Measurements from ENCODE around the gene AP5Z1.

Gene AP5Z1

DNA sequence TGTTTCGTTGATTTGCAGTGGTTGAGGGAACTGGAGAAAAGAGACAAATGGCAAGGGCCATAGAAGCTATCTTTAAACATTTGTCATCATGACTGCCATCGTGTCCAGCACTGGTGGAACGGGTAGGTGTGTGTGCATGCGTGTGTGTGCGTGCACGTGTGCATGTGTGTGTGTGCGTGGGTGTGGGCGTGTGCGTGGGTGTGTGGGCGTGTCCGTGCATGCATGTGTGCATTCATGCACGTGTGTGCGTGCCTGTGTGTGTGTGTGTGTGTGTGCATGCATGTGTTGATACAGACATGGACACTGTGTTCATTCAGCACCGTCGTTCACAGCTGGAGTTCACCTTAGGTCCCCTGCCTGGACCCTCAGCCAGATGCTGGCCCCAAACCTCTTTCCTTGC lies 38.1 kb upstream of the AP5Z1 start:
- H3K9me3 ChIP-seq (ENCODE audit: low read length) = no peaks in the 10 kb centered on the region
- peaks cover 18% of the 10 kb centered on the region for H3K4me1 ChIP-seq (ENCODE audit: insufficient read depth, low read length)
- H3K4me3 ChIP-seq (ENCODE audit: low read depth in 1 of 2, low read length in 2 of 2) = no peak overlapping the region
- H3K27me3 ChIP-seq (ENCODE audit: control insufficient read depth in 1 of 2, insufficient read depth in 2 of 2, low read length in 2 of 2) = no peaks in the 10 kb centered on the region
- no peak overlapping the region for H3K9ac ChIP-seq (ENCODE audit: low read length)
- H3K27ac ChIP-seq (ENCODE audit: low read depth, low read length) = no peak overlapping the region
- peaks cover 10% of the 10 kb centered on the region for H3K36me3 ChIP-seq (ENCODE audit: insufficient read depth, low read length)

DNA sequence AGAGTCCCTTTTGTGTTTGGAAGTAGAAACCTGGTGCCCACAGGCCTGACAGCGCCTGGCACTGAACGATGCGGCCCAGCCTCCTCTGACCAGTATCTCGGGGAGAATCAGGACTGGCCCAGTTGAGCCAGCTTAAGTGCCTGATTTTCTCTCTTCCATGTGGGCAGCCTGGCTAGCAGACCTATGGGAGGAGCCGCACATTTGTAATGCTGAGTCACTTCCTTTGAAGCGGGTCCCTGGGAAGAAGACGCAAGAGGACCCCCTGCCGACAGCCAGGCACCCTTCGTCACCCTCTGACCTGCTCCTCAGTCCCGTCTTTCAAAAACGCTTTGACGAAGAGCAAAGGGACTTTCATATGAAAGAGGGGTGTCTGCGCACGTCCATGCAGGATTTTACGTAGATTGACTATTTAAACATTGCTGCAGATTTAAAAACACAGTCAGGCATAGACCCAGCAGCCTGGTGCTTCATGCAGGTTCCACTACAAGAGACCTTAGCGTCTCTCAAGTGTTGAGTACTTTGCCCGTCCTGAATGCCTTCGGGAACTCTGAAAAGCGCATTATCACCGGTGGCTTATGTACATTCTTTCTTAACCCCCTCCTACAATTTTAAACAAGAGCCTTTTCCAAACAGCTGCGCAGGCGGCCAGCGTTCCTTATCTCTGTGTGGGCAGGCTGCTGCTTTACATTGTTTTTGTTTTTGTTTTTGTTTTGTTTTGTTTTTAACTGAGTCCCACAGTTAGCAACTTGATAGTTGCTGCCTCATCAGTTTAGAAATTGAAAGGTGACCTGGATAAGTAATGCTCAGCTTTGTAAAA lies 36.5 kb upstream of the AP5Z1 start:
- H3K27ac ChIP-seq (ENCODE audit: low read depth, low read length) = peak overlapping the region; percentile 76
- peak overlapping the region; percentile 31 for H3K9ac ChIP-seq (ENCODE audit: low read length)
- no peaks in the 10 kb centered on the region for H3K27me3 ChIP-seq (ENCODE audit: control insufficient read depth in 1 of 2, insufficient read depth in 2 of 2, low read length in 2 of 2)
- H3K36me3 ChIP-seq (ENCODE audit: insufficient read depth, low read length) = peaks cover 16% of the 10 kb centered on the region
- H3K4me1 ChIP-seq (ENCODE audit: insufficient read depth, low read length) = peaks cover 24% of the 10 kb centered on the region
- no peaks in the 10 kb centered on the region for H3K9me3 ChIP-seq (ENCODE audit: low read length)
- H3K4me3 ChIP-seq (ENCODE audit: low read depth in 1 of 2, low read length in 2 of 2) = peak overlapping the region; percentile 0 to 49

DNA sequence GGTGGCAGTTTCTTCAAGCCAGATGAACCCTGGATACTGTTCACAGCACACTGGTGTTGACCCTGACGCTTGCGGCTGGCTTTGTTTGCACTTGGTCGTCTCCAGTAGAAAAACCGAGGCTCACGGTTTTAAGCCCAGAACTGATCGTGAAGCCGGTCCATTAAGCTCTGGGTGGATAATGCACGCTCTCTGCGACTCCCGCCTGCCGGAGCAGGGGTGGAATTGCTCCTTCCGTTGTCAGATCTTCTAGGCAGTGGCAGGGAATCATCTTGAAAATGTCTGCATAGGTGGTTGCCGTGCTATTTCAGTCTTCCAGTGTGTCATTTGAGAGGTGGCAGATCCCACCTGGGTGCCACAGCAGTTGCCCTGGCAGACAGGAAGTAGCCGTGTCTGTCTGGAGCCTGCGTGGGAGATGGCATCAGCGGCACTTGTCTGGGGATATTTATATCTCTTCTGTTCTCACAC lies 35.9 kb upstream of the AP5Z1 start:
- Histone ChIP-seq H3K36me3 (ENCODE audit: insufficient read depth, low read length) (peaks cover 16% of the 10 kb centered on the region), H3K27ac (ENCODE audit: low read depth, low read length) (peak overlapping the region; percentile 76), H3K4me3 (ENCODE audit: low read depth in 1 of 2, low read length in 2 of 2) (peak overlapping the region in 1 of 2 donors; percentile 49), H3K27me3 (ENCODE audit: control insufficient read depth in 1 of 2, insufficient read depth in 2 of 2, low read length in 2 of 2) (no peaks in the 10 kb centered on the region), H3K4me1 (ENCODE audit: insufficient read depth, low read length) (peaks cover 30% of the 10 kb centered on the region), H3K9me3 (ENCODE audit: low read length) (no peaks in the 10 kb centered on the region), H3K9ac (ENCODE audit: low read length) (peak overlapping the region; percentile 31)

DNA sequence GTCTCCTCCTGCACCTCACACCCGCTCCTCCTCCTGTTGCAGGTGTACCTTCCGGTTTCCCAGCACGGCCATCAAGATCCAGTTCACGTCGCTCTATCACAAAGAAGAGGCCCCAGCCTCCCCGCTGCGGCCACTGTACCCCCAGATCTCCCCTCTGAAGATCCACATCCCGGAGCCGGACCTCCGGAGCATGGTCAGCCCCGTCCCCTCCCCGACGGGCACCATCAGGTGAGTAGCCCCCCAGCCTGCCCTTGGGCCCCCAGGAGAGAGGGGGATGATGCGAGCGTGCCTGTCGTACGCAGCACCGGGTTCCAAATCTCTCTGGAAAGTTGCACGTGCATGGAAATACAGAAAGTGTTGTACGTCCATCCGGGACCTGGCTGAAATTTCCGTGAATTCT lies 34.6 kb upstream of the AP5Z1 start:
- peaks cover 36% of the 10 kb centered on the region for H3K4me1 ChIP-seq (ENCODE audit: insufficient read depth, low read length)
- H3K9me3 ChIP-seq (ENCODE audit: low read length) = no peaks in the 10 kb centered on the region
- no peaks in the 10 kb centered on the region for H3K27me3 ChIP-seq (ENCODE audit: control insufficient read depth in 1 of 2, insufficient read depth in 2 of 2, low read length in 2 of 2)
- H3K4me3 ChIP-seq (ENCODE audit: low read depth in 1 of 2, low read length in 2 of 2) = no peak overlapping the region
- peaks cover 16% of the 10 kb centered on the region for H3K36me3 ChIP-seq (ENCODE audit: insufficient read depth, low read length)
- H3K27ac ChIP-seq (ENCODE audit: low read depth, low read length) = no peak overlapping the region
- no peak overlapping the region for H3K9ac ChIP-seq (ENCODE audit: low read length)

DNA sequence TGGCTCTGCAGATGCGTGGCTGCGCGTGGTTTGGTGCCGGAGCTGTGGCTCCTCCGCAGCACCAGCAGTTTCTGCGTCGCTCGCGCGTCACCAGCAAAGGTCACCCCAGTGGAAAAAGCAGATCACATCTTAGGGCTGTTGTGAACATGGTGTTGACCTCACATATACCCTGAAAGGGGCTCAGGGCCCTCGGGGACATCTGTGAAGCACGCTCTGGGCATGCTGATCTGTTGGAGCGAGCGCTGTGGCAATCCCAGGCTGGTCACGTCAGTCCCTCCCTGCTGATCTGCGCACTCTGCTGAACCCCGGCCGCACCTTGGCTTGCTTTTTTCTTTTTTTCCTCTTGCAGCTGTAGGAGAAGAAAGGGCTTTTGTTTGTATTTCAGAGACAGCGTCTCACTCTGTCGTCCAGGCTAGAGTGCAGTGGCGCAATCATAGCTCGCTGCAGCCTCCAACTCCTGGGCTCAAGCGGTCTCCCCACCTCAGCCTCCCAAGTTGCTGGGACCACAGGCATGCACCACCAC lies 33.3 kb upstream of the AP5Z1 start:
- Histone ChIP-seq H3K36me3 (ENCODE audit: insufficient read depth, low read length) (peaks cover 16% of the 10 kb centered on the region), H3K27me3 (ENCODE audit: control insufficient read depth in 1 of 2, insufficient read depth in 2 of 2, low read length in 2 of 2) (no peaks in the 10 kb centered on the region), H3K27ac (ENCODE audit: low read depth, low read length) (no peak overlapping the region), H3K9me3 (ENCODE audit: low read length) (no peaks in the 10 kb centered on the region), H3K4me3 (ENCODE audit: low read depth in 1 of 2, low read length in 2 of 2) (no peak overlapping the region), H3K9ac (ENCODE audit: low read length) (no peak overlapping the region), H3K4me1 (ENCODE audit: insufficient read depth, low read length) (peaks cover 50% of the 10 kb centered on the region)

DNA sequence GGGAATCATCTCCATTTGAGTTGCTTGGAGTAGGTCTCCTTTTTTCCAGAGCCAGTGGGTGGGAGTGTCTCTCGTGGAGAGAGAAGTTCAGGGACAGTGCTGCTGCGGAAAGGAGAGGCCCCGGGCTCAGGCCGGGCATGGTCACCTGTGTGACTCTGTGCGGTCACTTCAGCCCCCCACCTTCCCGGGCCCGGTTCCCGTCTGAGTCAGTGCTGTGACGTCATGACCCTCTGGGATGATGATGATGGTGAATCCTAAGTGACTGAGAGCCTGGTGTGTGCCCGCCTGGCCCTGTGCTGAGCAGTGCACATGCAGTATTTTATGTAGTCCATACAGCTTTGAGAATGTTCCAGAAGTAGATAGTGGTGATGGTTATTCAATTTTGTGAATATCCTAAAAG lies 32.6 kb upstream of the AP5Z1 start:
- no peaks in the 10 kb centered on the region for H3K27me3 ChIP-seq (ENCODE audit: control insufficient read depth in 1 of 2, insufficient read depth in 2 of 2, low read length in 2 of 2)
- H3K9ac ChIP-seq (ENCODE audit: low read length) = no peak overlapping the region
- peaks cover 16% of the 10 kb centered on the region for H3K36me3 ChIP-seq (ENCODE audit: insufficient read depth, low read length)
- H3K27ac ChIP-seq (ENCODE audit: low read depth, low read length) = no peak overlapping the region
- no peaks in the 10 kb centered on the region for H3K9me3 ChIP-seq (ENCODE audit: low read length)
- no peak overlapping the region for H3K4me3 ChIP-seq (ENCODE audit: low read depth in 1 of 2, low read length in 2 of 2)
- peaks cover 57% of the 10 kb centered on the region for H3K4me1 ChIP-seq (ENCODE audit: insufficient read depth, low read length)

DNA sequence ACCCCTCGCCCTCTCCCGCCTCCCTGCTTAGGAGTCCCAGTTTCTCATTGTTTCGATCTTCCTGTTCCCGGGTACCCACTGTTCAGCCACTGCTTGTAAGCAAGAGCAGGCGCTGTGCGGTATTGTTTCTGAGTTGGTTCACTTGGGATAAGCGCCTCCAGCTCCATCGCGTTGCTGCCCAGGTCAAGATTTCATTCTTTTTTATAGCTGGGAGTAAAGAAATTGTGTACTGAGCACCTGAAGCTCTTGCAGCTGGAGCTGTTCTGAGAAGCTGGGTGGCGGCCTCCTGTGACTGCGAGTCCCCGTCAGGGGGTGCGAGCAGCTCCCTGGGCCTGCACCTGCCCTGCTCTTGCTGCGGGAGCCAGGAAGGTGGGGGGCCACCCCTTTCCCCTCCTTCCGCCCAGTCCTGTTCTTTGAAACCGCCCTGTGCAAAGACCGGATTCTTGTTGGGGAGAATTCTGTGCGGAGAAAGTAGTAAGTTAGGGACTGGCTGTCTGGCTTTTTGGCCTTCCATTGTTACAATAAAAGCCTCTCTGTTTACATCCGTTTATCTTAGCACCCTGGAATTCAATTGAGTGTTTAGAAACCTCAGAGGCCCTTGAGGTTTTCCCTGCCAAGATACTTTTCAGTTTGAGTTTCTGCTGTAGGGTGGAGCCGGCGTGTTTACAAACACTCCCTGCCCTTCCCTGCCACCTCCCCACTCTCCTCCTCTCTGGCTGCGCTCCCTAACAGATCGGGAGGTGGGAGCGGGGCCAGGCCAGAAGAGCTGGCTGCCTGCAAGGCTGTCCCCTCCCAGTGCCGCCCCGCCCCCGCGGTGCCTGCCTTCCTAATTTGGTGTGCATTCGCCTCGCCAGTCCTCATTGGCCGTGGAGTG lies 30.8 kb upstream of the AP5Z1 start:
- Histone ChIP-seq H3K4me3 (ENCODE audit: low read depth in 1 of 2, low read length in 2 of 2) (peak overlapping the region in 1 of 2 donors; percentile 45), H3K9me3 (ENCODE audit: low read length) (no peaks in the 10 kb centered on the region), H3K4me1 (ENCODE audit: insufficient read depth, low read length) (peaks cover 43% of the 10 kb centered on the region), H3K36me3 (ENCODE audit: insufficient read depth, low read length) (peaks cover 27% of the 10 kb centered on the region), H3K9ac (ENCODE audit: low read length) (peak overlapping the region; percentile 68), H3K27ac (ENCODE audit: low read depth, low read length) (peak overlapping the region; percentile 96), H3K27me3 (ENCODE audit: control insufficient read depth in 1 of 2, insufficient read depth in 2 of 2, low read length in 2 of 2) (no peaks in the 10 kb centered on the region)

DNA sequence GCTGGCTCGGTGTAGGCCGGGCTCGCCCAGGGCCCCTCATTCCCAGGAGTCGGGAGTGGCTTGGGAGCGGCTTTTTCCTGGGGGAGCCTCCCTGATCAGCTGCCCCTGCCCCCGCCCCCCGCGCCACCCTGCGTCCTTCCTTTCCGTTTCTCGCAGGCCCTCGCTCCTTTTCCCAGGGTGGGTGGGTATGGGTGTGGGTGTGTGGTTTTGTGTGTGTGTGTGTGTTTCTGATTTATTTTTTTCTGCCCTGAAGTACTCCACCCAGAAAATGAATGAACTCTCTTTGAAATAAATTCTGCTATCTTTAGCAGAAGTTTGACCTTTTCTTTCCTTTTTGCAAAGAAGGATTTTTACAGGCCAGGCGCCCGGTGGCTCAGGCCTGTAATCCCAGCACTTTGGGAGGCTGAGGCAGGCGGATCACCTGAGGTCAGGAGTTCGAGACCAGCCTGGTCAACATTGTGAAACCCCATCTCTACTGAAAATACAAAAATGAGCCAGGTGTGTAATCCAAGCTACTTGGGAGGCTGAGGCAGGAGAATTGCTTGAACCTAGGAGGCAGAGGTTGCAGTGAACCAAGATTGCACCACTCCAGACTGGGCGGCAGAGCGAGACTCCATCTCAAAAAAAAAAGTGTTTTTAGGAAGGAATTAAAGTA lies 30.0 kb upstream of the AP5Z1 start:
- Histone ChIP-seq H3K36me3 (ENCODE audit: insufficient read depth, low read length) (peaks cover 29% of the 10 kb centered on the region), H3K9ac (ENCODE audit: low read length) (peak overlapping the region; percentile 25), H3K27ac (ENCODE audit: low read depth, low read length) (peak overlapping the region; percentile 96), H3K27me3 (ENCODE audit: control insufficient read depth in 1 of 2, insufficient read depth in 2 of 2, low read length in 2 of 2) (no peaks in the 10 kb centered on the region), H3K4me1 (ENCODE audit: insufficient read depth, low read length) (peaks cover 39% of the 10 kb centered on the region), H3K4me3 (ENCODE audit: low read depth in 1 of 2, low read length in 2 of 2) (peak overlapping the region in 1 of 2 donors; percentile 41), H3K9me3 (ENCODE audit: low read length) (no peaks in the 10 kb centered on the region)

DNA sequence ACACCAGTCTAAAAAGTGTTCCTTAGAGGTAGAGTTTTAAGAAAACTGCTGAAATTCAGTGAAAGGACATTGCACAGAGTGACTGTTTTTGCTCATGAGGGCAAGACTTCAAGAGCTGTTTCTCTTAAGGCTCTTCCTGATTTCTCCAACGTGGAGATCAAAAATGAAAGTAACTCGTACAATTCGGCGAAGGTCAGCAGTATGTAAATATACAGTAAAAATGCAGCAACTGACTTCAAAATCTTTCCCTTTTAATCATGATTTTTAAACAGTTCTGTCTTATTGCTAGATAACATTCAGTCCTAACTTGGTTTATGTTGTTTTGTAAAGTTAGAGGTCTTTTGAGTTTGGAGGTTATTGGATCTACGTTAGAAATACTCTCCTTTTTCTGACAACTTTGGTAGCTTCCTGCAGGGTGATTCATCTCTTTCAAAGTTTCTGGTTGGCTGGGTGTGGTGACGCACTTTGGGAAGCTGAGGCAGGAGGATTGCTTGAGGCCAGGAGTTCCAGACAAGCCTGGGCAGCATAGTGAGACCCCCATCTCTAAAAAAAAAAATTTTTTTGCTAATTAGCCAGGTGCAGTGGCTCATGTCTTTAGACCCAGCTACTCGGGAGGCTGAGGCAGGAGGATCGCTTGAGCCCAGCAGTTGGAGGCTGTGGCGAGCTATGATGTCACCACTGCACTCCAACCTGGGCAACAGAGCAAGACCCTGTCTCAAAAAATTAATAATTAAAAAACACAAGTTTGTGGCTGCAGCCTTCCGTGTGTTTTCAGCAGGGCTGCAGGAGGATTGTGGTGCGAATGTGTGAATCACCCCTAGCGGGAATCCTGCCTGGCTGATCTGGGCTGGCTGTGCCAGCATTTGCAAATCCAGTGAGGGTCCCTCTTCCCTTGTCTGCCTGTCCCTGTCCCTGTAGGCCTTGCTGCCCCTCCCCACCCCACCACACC lies 29.2 kb upstream of the AP5Z1 start:
- peak overlapping the region; percentile 96 for H3K27ac ChIP-seq (ENCODE audit: low read depth, low read length)
- peak overlapping the region in 1 of 2 donors; percentile 41 for H3K4me3 ChIP-seq (ENCODE audit: low read depth in 1 of 2, low read length in 2 of 2)
- H3K4me1 ChIP-seq (ENCODE audit: insufficient read depth, low read length) = peaks cover 39% of the 10 kb centered on the region
- peaks cover 29% of the 10 kb centered on the region for H3K36me3 ChIP-seq (ENCODE audit: insufficient read depth, low read length)
- no peaks in the 10 kb centered on the region for H3K27me3 ChIP-seq (ENCODE audit: control insufficient read depth in 1 of 2, insufficient read depth in 2 of 2, low read length in 2 of 2)
- H3K9me3 ChIP-seq (ENCODE audit: low read length) = no peaks in the 10 kb centered on the region
- H3K9ac ChIP-seq (ENCODE audit: low read length) = peak overlapping the region; percentile 25

DNA sequence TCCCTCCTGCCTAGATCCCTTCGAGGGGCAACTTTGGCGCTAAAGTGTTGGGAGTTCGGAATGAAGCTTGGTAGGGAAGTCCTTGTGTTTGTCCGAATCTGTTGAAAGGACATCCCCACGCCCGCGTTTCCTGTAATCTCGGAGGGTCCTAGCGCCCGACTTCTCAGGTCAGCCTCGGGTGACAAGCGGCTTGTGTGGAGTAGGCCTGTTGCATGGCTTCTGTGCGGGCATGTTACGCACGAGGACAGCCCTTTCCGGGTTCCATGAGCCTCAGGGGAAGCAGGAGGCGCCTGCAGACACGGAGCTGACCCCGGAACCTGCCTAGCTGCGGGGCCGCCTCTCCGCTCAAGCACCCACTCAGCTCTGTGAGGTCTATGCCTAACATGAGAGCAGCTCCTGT lies 28.4 kb upstream of the AP5Z1 start:
- Histone ChIP-seq H3K36me3 (ENCODE audit: insufficient read depth, low read length) (peaks cover 23% of the 10 kb centered on the region), H3K9ac (ENCODE audit: low read length) (no peak overlapping the region), H3K27me3 (ENCODE audit: control insufficient read depth in 1 of 2, insufficient read depth in 2 of 2, low read length in 2 of 2) (no peaks in the 10 kb centered on the region), H3K4me3 (ENCODE audit: low read depth in 1 of 2, low read length in 2 of 2) (peak overlapping the region in 1 of 2 donors; percentile 41), H3K4me1 (ENCODE audit: insufficient read depth, low read length) (peaks cover 39% of the 10 kb centered on the region), H3K27ac (ENCODE audit: low read depth, low read length) (peak overlapping the region; percentile 96), H3K9me3 (ENCODE audit: low read length) (no peaks in the 10 kb centered on the region)
